Karpas-422 (cell line): ENCODE results near the gene TTC34. TPM values are rescaled to one million over a fixed set of nuclear protein-coding genes. Genes with fewer than 3 reads are reported as not detected.
A peak's percentile ranks its signal among the peaks of the same experiment; 100 is the strongest.

Experiments
- DNase-seq: peaks from one replicate; pipeline ENCODE4 v3.0.0-alpha.2; 2015
- H2AFZ ChIP-seq: fragments of 200-600 bp; sonication (generic); 2 replicates; pipeline ENCODE4 v1.6.1; 2014; ENCODE audit warnings: antibody characterized with exemption, low read length, mixed read lengths
- H3K27ac ChIP-seq: fragments of 200-600 bp; sonication (generic); 2 replicates; pipeline ENCODE4 v1.5.1; 2014; ENCODE audit warnings: mild to moderate bottlenecking, low read length, moderate library complexity
- H3K27me3 ChIP-seq: fragments of 200-600 bp; sonication (generic); 2 replicates; pipeline ENCODE4 v1.6.1; 2014; ENCODE audit warnings: low read length, mixed read lengths
- H3K36me3 ChIP-seq: fragments of 200-600 bp; sonication (generic); 2 replicates; pipeline ENCODE4 v1.6.1; 2014; ENCODE audit warnings: low read length, mixed read lengths; ENCODE audit not compliant: insufficient read depth
- H3K4me1 ChIP-seq: fragments of 200-600 bp; sonication (generic); 2 replicates; pipeline ENCODE4 v1.6.1; 2014; ENCODE audit warnings: mild to moderate bottlenecking, low read length, mixed read lengths
- H3K4me2 ChIP-seq: fragments of 200-600 bp; sonication (generic); 2 replicates; pipeline ENCODE4 v1.6.1; 2014; ENCODE audit warnings: low read length, low read depth, mild to moderate bottlenecking; ENCODE audit not compliant: poor library complexity, severe bottlenecking
- H3K4me3 ChIP-seq: fragments of 200-600 bp; sonication (generic); 2 replicates; pipeline ENCODE4 v1.5.1; 2014; ENCODE audit warnings: mild to moderate bottlenecking, antibody characterized with exemption, low read length, mixed read lengths
- H3K79me2 ChIP-seq: fragments of 200-600 bp; sonication (generic); 2 replicates; pipeline ENCODE4 v1.6.1; 2014; ENCODE audit warnings: mild to moderate bottlenecking, low read length, mixed read lengths
- H3K9ac ChIP-seq: fragments of 200-600 bp; sonication (generic); 2 replicates; pipeline ENCODE4 v1.6.0; 2014; ENCODE audit warnings: low read length
- H3K9me2 ChIP-seq: fragments of 200-600 bp; sonication (generic), shearing (Covaris generic); replicated peaks from 2 replicates; pipeline ENCODE4 v1.6.0; 2014; ENCODE audit warnings: mild to moderate bottlenecking, low read length, moderate library complexity; ENCODE audit not compliant: insufficient read depth
- H3K9me3 ChIP-seq: fragments of 300-700, 200-600 bp; sonication (generic); 2 replicates; pipeline ENCODE4 v1.6.1; 2014; ENCODE audit warnings: low read length, mixed read lengths
- H4K20me1 ChIP-seq: fragments of 200-600 bp; sonication (generic); 2 replicates; pipeline ENCODE4 v1.6.1; 2014; ENCODE audit warnings: mild to moderate bottlenecking, antibody characterized with exemption, low read length, low read depth; ENCODE audit not compliant: insufficient read depth
- total RNA-seq: library from RNA; depleted of rRNA; stranded (reverse); fragments of >200 nt; shearing (Covaris generic); gene quantifications from 2 replicates; pipeline ENCODE4 v1.2.3, GENCODE V29; 2014; ENCODE audit warnings: low replicate concordance

The TTC34 gene
- total RNA-seq, 1 experiment from 2014 or later = 1.0 TPM

- Histone ChIP-seq H3K9me2 (no peaks in the 10 kb centered on the region), H3K27me3 (no peaks in the 10 kb centered on the region), H3K27ac (no peak overlapping the region), H3K4me3 (no peak overlapping the region), H3K79me2 (no peaks in the 10 kb centered on the region), H3K9ac (no peak overlapping the region), H3K4me2 (no peak overlapping the region), H2AFZ (no peak overlapping the region), H3K4me1 (no peaks in the 10 kb centered on the region), H3K9me3 (no peaks in the 10 kb centered on the region; the same call in 1 of the 2 replicates), H4K20me1 (no peaks in the 10 kb centered on the region), H3K36me3 (no peaks in the 10 kb centered on the region)
- no peak for DNase-seq
These were observed 11.4 kb downstream of the TTC34 start for GRCh38 chr1:2789986-2790581.

GRCh38 chr1:2789164-2789985, 12.1 kb downstream of the TTC34 start:
- no peak overlapping the region for H3K4me3 ChIP-seq
- DNase-seq = no peak
- H3K79me2 ChIP-seq = no peaks in the 10 kb centered on the region
- no peak overlapping the region for H2AFZ ChIP-seq
- no peak overlapping the region for H3K4me2 ChIP-seq
- no peak overlapping the region for H3K27ac ChIP-seq
- H3K9me3 ChIP-seq = no peaks in the 10 kb centered on the region; the same call in 1 of the 2 replicates
- H3K36me3 ChIP-seq = no peaks in the 10 kb centered on the region
- H3K9me2 ChIP-seq = no peaks in the 10 kb centered on the region
- no peak overlapping the region for H3K9ac ChIP-seq
- H3K27me3 ChIP-seq = no peaks in the 10 kb centered on the region
- no peaks in the 10 kb centered on the region for H4K20me1 ChIP-seq
- H3K4me1 ChIP-seq = no peaks in the 10 kb centered on the region

GRCh38 chr1:2788506-2789163, 12.9 kb downstream of the TTC34 start:
- H3K36me3 ChIP-seq = no peaks in the 10 kb centered on the region
- no peaks in the 10 kb centered on the region; the same call in 1 of the 2 replicates for H3K9me3 ChIP-seq
- no peak overlapping the region for H3K4me3 ChIP-seq
- no peak for DNase-seq
- H3K9me2 ChIP-seq = no peaks in the 10 kb centered on the region
- H3K27me3 ChIP-seq = no peaks in the 10 kb centered on the region
- H3K4me1 ChIP-seq = no peaks in the 10 kb centered on the region
- no peak overlapping the region for H3K4me2 ChIP-seq
- H3K9ac ChIP-seq = no peak overlapping the region
- H3K27ac ChIP-seq = no peak overlapping the region
- H3K79me2 ChIP-seq = no peaks in the 10 kb centered on the region
- H4K20me1 ChIP-seq = no peaks in the 10 kb centered on the region
- H2AFZ ChIP-seq = no peak overlapping the region

- Histone ChIP-seq H3K27me3 (no peaks in the 10 kb centered on the region), H3K4me2 (no peak overlapping the region)
These were observed 14.2 kb downstream of the TTC34 start for GRCh38 chr1:2787163-2787911.

GRCh38 chr1:2786329-2787162, 14.9 kb downstream of the TTC34 start:
- Histone ChIP-seq H3K9me3 (peaks cover 5% of the 10 kb centered on the region; the same call in 1 of the 2 replicates), H3K4me1 (no peaks in the 10 kb centered on the region), H3K4me2 (no peak overlapping the region), H3K4me3 (no peak overlapping the region), H3K27me3 (no peaks in the 10 kb centered on the region; the same call in 1 of the 2 replicates), H3K9me2 (no peaks in the 10 kb centered on the region), H3K27ac (no peak overlapping the region), H3K36me3 (no peaks in the 10 kb centered on the region), H3K9ac (no peak overlapping the region), H2AFZ (no peak overlapping the region), H4K20me1 (no peaks in the 10 kb centered on the region), H3K79me2 (no peaks in the 10 kb centered on the region)
- peak; percentile 85 for DNase-seq

More at GRCh38 chr1:2787163-2787911, 14.2 kb downstream of the TTC34 start:
- Histone ChIP-seq H3K4me3 (no peak overlapping the region), H3K4me1 (no peaks in the 10 kb centered on the region), H3K9ac (no peak overlapping the region), H3K9me2 (no peaks in the 10 kb centered on the region), H3K27ac (no peak overlapping the region), H3K36me3 (no peaks in the 10 kb centered on the region), H3K9me3 (no peaks in the 10 kb centered on the region; the same call in 1 of the 2 replicates), H2AFZ (no peak overlapping the region), H3K79me2 (no peaks in the 10 kb centered on the region), H4K20me1 (no peaks in the 10 kb centered on the region)
- DNase-seq = no peak

- no peaks in the 10 kb centered on the region; the same call in 1 of the 2 replicates for H3K27me3 ChIP-seq
- H3K9ac ChIP-seq = no peak overlapping the region
- no peak overlapping the region for H3K4me3 ChIP-seq
- H3K9me3 ChIP-seq = peaks cover 7% of the 10 kb centered on the region; the same call in 1 of the 2 replicates
- no peak overlapping the region for H3K4me2 ChIP-seq
- no peaks in the 10 kb centered on the region for H4K20me1 ChIP-seq
- no peaks in the 10 kb centered on the region for H3K9me2 ChIP-seq
- DNase-seq = no peak
- H3K4me1 ChIP-seq = no peaks in the 10 kb centered on the region
- no peaks in the 10 kb centered on the region for H3K36me3 ChIP-seq
- H2AFZ ChIP-seq = no peak overlapping the region
- no peaks in the 10 kb centered on the region for H3K79me2 ChIP-seq
- no peak overlapping the region for H3K27ac ChIP-seq
These were observed 15.7 kb downstream of the TTC34 start for GRCh38 chr1:2785631-2786328.
